HCT116 (cell line): Measurements from ENCODE around the gene TEDC1. TPM values are rescaled to one million over a fixed set of nuclear protein-coding genes. Genes with fewer than 3 reads are reported as not detected.

ENCODE experiments used
- CBX3 ChIP-seq: IDR thresholded peaks from 2 replicates; pipeline ENCODE4 v1.6.1; 2012; ENCODE audit warnings: low read depth
- CEBPB ChIP-seq: IDR thresholded peaks from 2 replicates; pipeline ENCODE4 v1.6.1; 2012; ENCODE audit warnings: low read depth
- EZH2 ChIP-seq: fragments of 200-600 bp; sonication (generic); IDR thresholded peaks from 2 replicates; pipeline ENCODE4 v1.6.1; 2017; ENCODE audit warnings: antibody characterized with exemption, mixed run types
- FOSL1 ChIP-seq: IDR thresholded peaks from 2 replicates; pipeline ENCODE4 v1.6.1; 2012; ENCODE audit warnings: low read depth
- POLR2A ChIP-seq: IDR thresholded peaks from 2 replicates; pipeline ENCODE4 v1.7.0; 2011; ENCODE audit warnings: borderline replicate concordance; ENCODE audit not compliant: insufficient read depth, insufficient read length; ENCODE audit errors: extremely low read depth
- POLR2AphosphoS5 ChIP-seq: IDR thresholded peaks from 2 replicates; pipeline ENCODE4 v1.6.1; 2011; ENCODE audit warnings: mild to moderate bottlenecking, low read depth, low read length, moderate library complexity
- REST ChIP-seq: IDR thresholded peaks from 2 replicates; pipeline ENCODE4 v1.6.1; 2012; ENCODE audit warnings: low read depth
- SRF ChIP-seq: IDR thresholded peaks from 2 replicates; pipeline ENCODE4 v1.6.1; 2012; ENCODE audit warnings: low read depth
- ZBTB33 ChIP-seq: IDR thresholded peaks from 2 replicates; pipeline ENCODE4 v1.6.1; 2011; ENCODE audit warnings: mild to moderate bottlenecking, low read length, moderate library complexity; ENCODE audit not compliant: insufficient replicate concordance; ENCODE audit errors: extremely low read depth
- total RNA-seq: library from RNA; stranded (reverse); gene quantifications from one replicate; pipeline ENCODE4 v1.2.1, GENCODE V29; 2021; ENCODE audit not compliant: unreplicated experiment

The TEDC1 gene
- total RNA-seq, 1 experiment from 2014 or later = 40.4 TPM

DNA sequence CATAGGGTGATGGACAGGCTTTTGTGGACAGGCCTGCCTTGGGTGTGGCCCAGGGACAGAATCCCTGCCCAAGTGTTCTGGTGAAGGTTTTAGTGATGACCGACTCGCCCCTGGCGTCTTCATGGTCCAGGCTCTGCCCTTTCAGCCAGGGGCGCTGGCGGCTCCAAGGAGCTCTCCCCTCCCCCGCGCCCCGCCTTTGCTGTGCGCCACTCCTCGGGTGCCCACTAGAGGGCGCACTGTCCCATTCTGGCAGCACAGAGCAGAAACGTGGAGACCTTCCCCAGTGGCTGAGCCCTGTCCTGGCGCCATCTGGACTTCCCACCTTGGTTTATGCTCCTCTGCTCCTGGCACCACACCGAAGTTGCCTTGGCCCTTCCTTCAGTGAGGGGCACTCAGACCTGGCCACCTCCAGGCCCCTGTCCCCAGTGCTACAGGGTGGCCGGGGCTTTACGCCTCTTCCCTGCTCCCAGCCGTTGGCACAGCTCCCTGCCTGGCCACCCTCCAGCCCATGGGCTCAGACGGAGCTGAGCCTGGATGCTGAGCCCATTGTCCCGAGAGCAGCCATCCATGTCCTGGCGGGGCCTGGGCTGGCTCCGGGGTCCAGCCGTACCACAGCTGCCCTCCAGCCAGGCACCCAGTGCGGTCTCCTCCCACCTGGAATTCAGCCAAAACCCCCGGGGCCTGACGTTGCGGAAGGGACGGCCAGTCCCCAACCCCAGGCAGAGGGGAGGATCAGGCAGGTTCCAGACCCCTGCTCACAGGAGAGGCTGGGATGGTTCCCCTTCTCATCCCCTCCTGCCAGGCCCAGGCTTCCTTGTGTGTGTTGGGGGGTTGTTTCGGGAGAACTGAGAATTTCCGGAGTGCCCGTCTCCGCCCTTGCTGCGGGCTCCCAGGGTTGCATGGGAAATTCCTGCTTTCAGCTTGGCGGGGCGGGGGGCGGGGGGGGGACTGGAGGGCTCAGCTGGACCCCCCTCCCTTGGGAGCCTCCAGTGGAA, 9.9 kb upstream of the TEDC1 start (continued):
- TF ChIP-seq ZBTB33 (no peak), SRF (no peak), POLR2A (peak; percentile 25), CBX3 (no peak), FOSL1 (no peak), POLR2AphosphoS5 (peak; percentile 72), EZH2 (no peak), CEBPB (no peak), REST (no peak)
